ENCODE measurements around the gene RHBDL2.
"Not testable (repeated sequence)": the region's sequence is repeated elsewhere in the genome, so short reads cannot be mapped to it uniquely, and the experiment has no call there.

RHBDL2 gene

GRCh38 chr1:38941527-38942019 is at the start of gene RHBDL2:
RHBDL2 (minus strand) TSS chr1:38941830; CDS start chr1:38919212, 22,618 bp downstream.
- peak; percentile 65 for DNase-seq (ENCODE audit: low read depth)
- no peak for TF ChIP-seq CTCF (IDR thresholded peaks at IDR 0.05; ENCODE audit: low read length, missing control alignments)
- H3K4me3 ChIP-seq (replicated peaks; ENCODE audit: low read depth, low read length) = peak within 1 kb of the TSS; percentile 58

GRCh38 chr1:38990738-38991637 is 49.4 kb upstream of the RHBDL2 start, which contains the start of gene AKIRIN1:
AKIRIN1 (plus strand) TSS chr1:38991276; CDS start chr1:38991381, 105 bp downstream.
- no peak for TF ChIP-seq CTCF (IDR thresholded peaks at IDR 0.05; ENCODE audit: low read length, missing control alignments)
- DNase-seq (ENCODE audit: low read depth) = peak; percentile 97
- peak within 1 kb of the TSS; percentile 93 for H3K4me3 ChIP-seq (replicated peaks; ENCODE audit: low read depth, low read length)

- no peak for TF ChIP-seq CTCF (IDR thresholded peaks at IDR 0.05; ENCODE audit: low read length, missing control alignments)
- H3K4me3 ChIP-seq (replicated peaks; ENCODE audit: low read depth, low read length) = peak overlapping the region; percentile 62
- peak; percentile 23 for DNase-seq (ENCODE audit: low read depth)
These were observed 48.7 kb upstream of the RHBDL2 start for GRCh38 chr1:38990386-38990737.

- no peak overlapping the region for H3K4me3 ChIP-seq (replicated peaks; ENCODE audit: low read depth, low read length)
- DNase-seq (ENCODE audit: low read depth) = no peak
- TF ChIP-seq CTCF (IDR thresholded peaks at IDR 0.05; ENCODE audit: low read length, missing control alignments) = no peak
These were observed 48.3 kb upstream of the RHBDL2 start for GRCh38 chr1:38989979-38990378.

GRCh38 chr1:38979380-38979779 is 37.8 kb upstream of the RHBDL2 start:
- not testable (repeated sequence) for H3K4me3 ChIP-seq (replicated peaks; ENCODE audit: low read depth, low read length); DNase-seq (ENCODE audit: low read depth)

- H3K4me3 ChIP-seq (replicated peaks; ENCODE audit: low read depth, low read length); DNase-seq (ENCODE audit: low read depth): not testable (repeated sequence)
These were observed 36.6 kb upstream of the RHBDL2 start for GRCh38 chr1:38978245-38978542.

GRCh38 chr1:38977399-38978244 is 36.0 kb upstream of the RHBDL2 start:
- not testable (repeated sequence) for DNase-seq (ENCODE audit: low read depth); H3K4me3 ChIP-seq (replicated peaks; ENCODE audit: low read depth, low read length)

GRCh38 chr1:38973659-38974437 is 32.2 kb upstream of the RHBDL2 start:
- DNase-seq (ENCODE audit: low read depth) = no peak
- H3K4me3 ChIP-seq (replicated peaks; ENCODE audit: low read depth, low read length) = no peak overlapping the region
- TF ChIP-seq CTCF (IDR thresholded peaks at IDR 0.05; ENCODE audit: low read length, missing control alignments) = no peak

- H3K4me3 ChIP-seq (replicated peaks; ENCODE audit: low read depth, low read length); DNase-seq (ENCODE audit: low read depth): not testable (repeated sequence)
These were observed 31.5 kb upstream of the RHBDL2 start for GRCh38 chr1:38973145-38973544.

Measured in fibroblast of pulmonary artery (primary cell).